ENCODE data around the gene BICC1.

- no peak for TF ChIP-seq CTCF (IDR thresholded peaks at IDR 0.05; ENCODE audit: low read depth, low read length, missing input control)
- TF ChIP-seq ZBTB33 (IDR thresholded peaks at IDR 0.05) = no peak
- no peak for TF ChIP-seq SP1 (IDR thresholded peaks at IDR 0.05)
- TF ChIP-seq GABPA (IDR thresholded peaks at IDR 0.05 in 1 of 2, conservative IDR thresholded peaks at IDR 0.05 in 1 of 2) = no peak
Observed at GRCh38 chr10:58556516-58557165, 44.0 kb downstream of the BICC1 start.

Measured in liver (tissue), 3 donors.